Stimulated activated CD8-positive, alpha-beta memory T cell treated with anti-CD3 and anti-CD28 coated beads, Interleukin-7, amount 100 ng/mL, for 1 hour (primary cell): ENCODE data around the gene CRISPLD2.
"Not testable (repeated sequence)": the region's sequence is repeated elsewhere in the genome, so short reads cannot be mapped to it uniquely, and the experiment has no call there.

Experiments
- DNase-seq, 2 donors: peaks; one replicate each; pipeline ENCODE4 v3.0.0-alpha.2; 2020; ENCODE audit warnings: low read depth in 2 of 2

Gene CRISPLD2

GRCh38 chr16:84839956-84840355, 20.2 kb downstream of the CRISPLD2 start:
- DNase-seq, result no peak

DNA sequence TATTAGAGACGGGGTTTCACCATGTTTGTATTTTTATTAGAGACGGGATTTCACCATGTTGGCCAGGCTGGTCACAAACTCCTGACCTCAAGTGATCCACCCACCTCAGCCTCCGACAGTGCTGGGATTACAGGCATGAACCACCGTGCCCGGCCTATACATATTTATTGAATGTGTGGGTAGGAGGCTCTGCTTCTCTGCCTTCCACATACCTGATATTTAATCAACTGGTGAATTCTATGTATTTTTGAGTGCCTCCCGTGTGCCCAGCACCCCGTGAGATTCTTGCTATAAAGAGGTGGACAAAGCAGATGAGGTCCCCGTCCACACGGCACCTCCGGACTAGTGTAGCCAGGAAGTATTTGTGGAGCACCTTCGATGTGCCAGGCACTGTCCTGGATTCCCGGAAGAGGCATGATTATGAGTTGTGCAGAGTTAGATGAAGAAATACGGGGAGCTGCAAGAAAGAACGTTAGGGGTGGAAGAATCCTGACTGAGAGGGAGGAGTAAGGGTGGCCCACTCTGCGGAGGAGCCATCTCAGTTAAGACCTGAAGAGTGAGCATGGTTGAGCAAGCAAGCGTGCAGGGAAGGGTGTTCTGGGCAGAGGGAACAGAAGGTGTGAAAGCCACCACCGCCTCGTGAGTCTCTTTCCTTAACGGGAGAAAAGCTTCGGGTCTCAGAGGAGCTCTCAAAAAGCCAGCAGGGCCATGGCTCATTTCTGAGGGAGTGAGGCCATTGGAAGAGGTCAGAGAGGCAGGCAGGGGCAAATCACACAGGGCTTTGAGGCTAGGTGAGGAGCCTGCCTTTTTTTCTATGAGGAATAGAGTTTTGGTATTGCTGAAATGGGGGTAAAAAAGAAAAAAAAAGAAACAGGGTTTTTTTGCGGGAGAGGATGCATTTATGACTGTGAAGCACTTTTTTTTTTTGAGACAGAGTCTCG, 21.2 kb downstream of the CRISPLD2 start:
- no peak for DNase-seq

DNA sequence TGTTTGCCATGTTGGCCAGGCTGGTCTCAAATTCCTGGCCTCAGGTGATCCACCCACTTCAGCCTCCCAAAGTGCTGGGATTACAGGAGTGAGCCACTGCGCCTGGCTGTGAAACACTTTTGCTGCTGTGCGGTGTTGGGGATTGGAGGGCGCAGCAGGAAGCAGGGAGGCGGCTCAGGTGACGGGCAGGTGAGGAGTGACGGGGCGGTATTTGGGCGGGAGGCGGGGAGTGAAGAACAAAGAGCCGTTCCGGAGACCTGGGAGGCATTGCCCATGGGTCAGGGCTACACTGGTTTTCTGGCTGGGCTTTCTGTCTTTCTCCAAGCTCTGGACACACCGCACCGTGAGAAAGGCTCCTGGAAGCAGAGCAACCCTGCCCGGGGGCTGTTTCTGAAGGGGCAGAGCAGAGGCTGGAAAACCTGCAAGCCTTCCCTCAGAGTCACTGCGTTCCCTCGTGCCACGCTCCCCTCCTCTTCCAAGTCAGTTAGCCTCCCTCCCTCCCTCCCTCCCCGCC, 22.1 kb downstream of the CRISPLD2 start:
- DNase-seq, result no peak

GRCh38 chr16:84842516-84843148, 22.8 kb downstream of the CRISPLD2 start:
- DNase-seq, result no peak

DNA sequence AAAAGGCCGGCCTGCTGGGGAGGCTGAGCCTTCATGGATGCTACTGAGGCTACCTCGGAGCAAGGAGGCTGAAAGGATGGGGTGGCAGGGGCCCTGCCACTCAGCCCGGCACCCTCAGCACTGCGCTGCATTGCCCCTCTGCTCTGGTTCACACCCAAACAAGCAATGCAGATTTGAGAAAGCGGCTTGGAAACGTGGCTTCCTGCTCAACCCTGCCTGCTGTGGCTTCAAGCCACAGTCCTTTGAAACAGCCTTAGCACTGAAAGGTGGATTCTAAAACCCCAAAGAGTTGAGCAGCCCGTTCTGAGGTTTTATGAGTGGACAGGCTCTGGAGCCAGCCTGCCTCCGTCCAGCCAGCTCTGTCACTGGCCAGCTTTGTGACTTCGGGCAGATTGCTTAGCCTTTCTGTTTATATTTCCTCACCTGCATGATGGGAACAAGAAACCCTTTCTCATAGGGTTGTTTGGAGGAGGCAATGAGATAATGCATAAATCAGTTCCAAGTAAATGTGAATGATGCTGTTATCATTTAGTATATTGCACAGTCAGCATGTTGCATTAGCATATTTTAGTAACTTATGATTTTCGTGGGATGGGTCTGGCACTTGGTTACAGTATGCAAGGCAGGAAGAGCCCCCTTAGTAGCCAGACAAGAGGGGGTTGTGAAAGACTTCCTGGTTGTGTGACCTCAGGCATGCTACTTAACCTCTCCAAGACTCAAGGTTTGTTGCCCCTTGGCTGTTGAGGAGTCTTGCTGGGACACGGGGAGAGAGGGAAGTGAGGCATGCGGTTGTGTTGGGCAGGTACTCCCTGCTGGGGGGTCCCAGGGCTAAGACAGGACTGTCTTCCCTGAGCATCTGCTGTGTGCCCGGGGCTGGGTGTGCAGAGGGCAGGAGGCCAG, 23.6 kb downstream of the CRISPLD2 start:
- DNase-seq, result no peak

GRCh38 chr16:84844049-84844350, 24.2 kb downstream of the CRISPLD2 start:
- DNase-seq, result no peak

DNA sequence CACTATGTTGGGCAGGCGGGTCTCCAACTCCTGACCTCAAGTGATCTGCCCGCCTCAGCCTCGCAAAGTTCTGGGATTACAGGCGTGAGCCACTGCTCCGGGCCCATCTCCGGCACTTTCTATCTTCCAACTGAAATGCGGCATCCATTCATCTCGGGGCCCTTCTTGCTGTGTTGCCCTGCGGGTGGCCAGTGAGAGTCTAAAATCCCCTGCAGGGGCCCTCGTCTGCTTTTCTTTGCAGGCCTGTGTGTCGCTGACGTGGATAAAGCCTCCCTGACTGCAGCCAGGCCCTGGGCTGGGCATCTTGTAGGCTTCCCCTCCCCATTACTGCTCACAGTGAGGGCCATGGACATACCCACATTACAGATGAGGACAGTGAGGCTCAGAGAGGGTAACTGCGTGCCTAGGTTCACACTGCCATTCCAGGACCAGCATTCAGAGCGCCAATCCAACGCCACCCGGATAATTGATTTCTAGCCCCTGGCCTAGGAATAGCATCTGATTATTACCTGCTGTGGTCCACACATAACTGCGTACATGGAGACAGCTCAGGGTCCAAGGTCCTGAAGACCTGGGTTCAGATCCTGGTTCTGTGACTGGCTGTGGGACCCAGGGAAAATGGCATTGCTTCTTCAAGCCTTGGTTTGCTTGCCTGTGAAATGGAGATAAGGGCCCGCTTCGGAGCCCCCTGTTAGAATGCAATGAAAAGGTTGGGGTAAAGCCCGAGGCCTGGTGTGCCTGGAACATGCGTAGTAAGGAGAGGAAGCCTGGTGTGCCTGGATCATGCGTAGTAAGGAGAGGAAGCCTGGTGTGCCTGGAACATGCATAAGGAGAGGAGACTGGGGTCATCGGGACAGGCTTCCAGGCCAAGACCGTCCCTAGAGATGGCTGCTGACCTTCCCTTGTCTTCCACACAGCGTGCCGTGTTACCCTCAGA, 25.0 kb downstream of the CRISPLD2 start:
- DNase-seq, result no peak

- DNase-seq, result no peak
These were observed 25.8 kb downstream of the CRISPLD2 start for GRCh38 chr16:84845496-84846002.

GRCh38 chr16:84847564-84848355, 28.0 kb downstream of the CRISPLD2 start:
- no peak for DNase-seq

GRCh38 chr16:84848986-84849634, 29.3 kb downstream of the CRISPLD2 start:
- no peak for DNase-seq

GRCh38 chr16:84849751-84850150, 30.0 kb downstream of the CRISPLD2 start:
- no peak for DNase-seq

DNA sequence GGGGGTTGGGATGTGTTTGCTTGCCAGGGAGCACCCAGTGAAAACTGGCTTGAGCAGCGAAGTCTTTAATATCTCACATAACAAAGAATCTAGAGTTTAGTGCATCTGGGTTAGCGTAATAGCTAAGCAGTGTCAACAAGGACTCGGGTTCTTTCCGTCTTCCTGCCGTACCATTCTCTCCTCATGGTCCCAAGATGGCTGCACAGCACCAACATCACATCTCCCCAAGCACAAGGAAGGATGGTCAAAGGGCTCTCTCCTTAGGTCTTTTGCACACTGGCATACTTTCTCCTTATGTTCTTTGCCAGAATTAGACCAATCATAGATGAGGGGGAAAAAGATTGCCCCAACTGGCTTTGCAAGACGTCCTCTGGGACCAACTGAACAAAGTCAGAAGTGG, 30.9 kb downstream of the CRISPLD2 start:
- DNase-seq, result no peak

DNA sequence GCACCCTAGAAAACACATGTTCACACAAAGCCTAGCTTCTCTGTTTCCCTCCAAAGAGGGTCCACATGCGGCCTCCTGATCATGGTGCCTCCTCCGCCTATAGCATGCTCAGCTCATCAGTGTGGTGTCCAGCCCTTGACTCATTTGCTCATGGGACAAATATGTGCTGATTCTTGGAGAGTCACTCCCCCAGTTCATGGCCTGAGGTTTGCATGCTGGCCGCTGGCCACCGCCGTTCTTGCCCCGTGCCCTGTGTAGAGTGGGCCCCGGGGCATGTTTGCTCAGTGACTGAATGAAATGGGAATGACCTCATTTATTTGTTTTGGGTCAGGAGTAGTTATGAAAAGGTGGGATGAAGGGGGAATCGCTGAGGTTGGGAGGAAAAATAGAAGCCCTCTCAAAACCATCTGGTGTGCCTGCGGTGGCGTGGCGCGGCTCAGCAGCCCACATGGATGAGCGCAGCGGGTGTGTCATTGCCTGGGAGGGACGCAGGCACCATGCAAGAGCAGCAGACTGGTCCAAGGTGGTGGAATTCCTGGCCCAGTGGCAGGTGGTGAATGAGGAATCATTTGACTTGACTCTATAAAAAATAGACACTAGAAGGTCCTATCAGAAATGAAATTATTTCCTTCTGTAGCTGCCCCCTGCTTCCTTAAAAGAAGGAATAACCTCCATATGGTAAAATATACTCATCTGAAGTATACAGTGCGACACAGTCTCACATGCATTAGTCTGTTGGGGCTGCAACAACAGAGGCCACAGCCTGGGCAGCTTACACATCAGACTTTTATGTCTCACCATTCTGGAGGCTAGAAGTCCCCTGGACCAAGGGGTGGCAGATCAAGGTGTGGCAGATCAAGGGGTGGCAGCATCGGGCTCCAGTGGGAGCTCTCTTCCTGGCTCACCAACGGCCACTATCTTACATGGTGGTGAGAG, 31.7 kb downstream of the CRISPLD2 start:
- no peak for DNase-seq

DNA sequence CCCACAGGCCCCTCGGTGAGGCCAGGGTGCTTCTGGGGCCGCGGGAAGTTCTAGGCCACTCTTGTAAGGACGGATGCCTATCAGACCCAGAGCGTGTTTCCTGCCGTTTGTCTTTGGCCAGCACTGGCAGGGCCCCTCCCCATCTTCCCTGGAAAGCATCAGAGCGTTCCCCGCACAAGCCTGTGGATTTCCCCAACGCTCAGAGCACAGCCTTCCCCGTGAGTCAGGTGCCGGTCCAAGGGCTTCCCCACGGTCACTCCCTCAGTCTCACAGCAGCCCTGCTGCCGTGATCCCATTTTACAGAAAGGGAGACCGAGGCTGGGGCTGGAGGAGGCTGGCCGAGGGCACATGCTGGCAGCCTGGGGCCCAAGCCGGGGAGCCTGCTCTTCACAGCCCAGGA, 33.7 kb downstream of the CRISPLD2 start:
- DNase-seq, result no peak

GRCh38 chr16:84854759-84855158, 35.0 kb downstream of the CRISPLD2 start:
- no peak for DNase-seq

DNA sequence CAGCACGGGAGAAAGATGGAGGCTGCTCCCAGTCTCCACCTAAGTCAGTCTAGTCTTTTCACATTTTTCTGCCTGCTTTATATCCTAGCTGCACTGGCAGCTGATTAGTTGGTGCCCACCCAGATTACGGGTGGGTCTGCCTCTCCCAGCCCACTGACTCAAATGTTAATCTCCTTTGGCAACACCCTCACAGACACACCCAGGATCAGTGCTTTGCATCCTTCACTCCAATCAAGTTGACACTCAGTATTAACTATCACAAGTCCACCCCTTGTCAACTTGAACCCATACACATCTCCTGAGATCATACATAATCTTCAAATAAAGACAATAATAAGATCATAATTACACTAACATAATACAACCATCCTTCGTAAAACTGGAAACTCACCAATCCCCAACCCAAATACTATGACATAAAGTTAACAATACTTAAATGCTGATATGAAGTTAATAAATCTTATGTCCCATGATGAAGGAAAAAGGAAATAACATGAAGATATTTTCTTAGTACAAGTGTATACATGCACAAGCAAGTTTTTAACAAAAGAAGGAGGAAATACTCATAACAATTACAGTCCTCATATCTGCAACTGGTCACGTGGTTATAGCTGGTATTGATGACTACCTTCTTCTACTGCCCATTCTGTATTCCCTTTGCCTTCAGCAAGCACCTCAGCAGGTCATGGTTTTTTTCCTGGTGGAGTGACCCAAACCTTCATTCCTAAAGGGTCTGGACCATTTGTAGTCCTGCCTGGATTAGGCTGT, 35.8 kb downstream of the CRISPLD2 start:
- not testable (repeated sequence) for DNase-seq

GRCh38 chr16:84856203-84856581, 36.4 kb downstream of the CRISPLD2 start:
- DNase-seq, result not testable (repeated sequence)
